Uterus (tissue), 4 donors: Measurements from ENCODE around the gene RIMS4. TPM values are rescaled to one million over a fixed set of nuclear protein-coding genes. Genes with fewer than 3 reads are reported as not detected.
"Not testable (repeated sequence)": the region's sequence is repeated elsewhere in the genome, so short reads cannot be mapped to it uniquely, and the experiment has no call there.

ENCODE experiments used
- DNase-seq, 2 donors: peaks; one replicate each; pipeline ENCODE4 v3.0.0-alpha.2; 2019 to 2020
- H3K27ac ChIP-seq, 2 donors: fragments of 200-600 bp; sonication (generic); 1 replicate in 1 of 2; 2 replicates in 1 of 2; pipeline ENCODE4 v1.5.1; 2016 to 2018
- H3K27me3 ChIP-seq, 2 donors: fragments of 200-600 bp; sonication (generic); one replicate each; pipeline ENCODE4 v1.5.1; 2018 to 2019; ENCODE audit warnings: control low read depth in 1 of 2
- H3K36me3 ChIP-seq, 2 donors: fragments of 200-600 bp; sonication (generic); one replicate each; pipeline ENCODE4 v1.5.1; 2019; ENCODE audit warnings: control low read depth in 1 of 2
- H3K4me1 ChIP-seq, 2 donors: fragments of 200-600 bp; sonication (generic); one replicate each; pipeline ENCODE4 v1.5.1; 2018 to 2019; ENCODE audit warnings: control low read depth in 1 of 2
- H3K4me3 ChIP-seq, 2 donors: fragments of 200-600 bp; sonication (generic); 1 replicate in 1 of 2; 2 replicates in 1 of 2; pipeline ENCODE4 v1.5.1; 2018 to 2019; ENCODE audit warnings: mild to moderate bottlenecking in 1 of 2
- H3K9me3 ChIP-seq, 2 donors: fragments of 200-600 bp; sonication (generic); one replicate each; pipeline ENCODE4 v1.5.1; 2019; ENCODE audit warnings: control low read depth in 1 of 2
- CTCF ChIP-seq, 4 experiments: fragments of 200-600 bp in 2 of 4; fragments of 450-650 bp in 2 of 4; sonication (generic) in 2 of 4; IDR thresholded peaks; one replicate each; pipeline ENCODE4 v1.5.1; 2016 to 2019; ENCODE audit warnings: antibody characterized with exemption in 4 of 4, mild to moderate bottlenecking in 2 of 4, moderate library complexity in 1 of 4
- POLR2A ChIP-seq, 2 donors: fragments of 450-650 bp; IDR thresholded peaks; one replicate each; pipeline ENCODE4 v1.6.1; 2016; ENCODE audit warnings: antibody characterized with exemption in 2 of 2, mild to moderate bottlenecking in 1 of 2, moderate library complexity in 1 of 2
- intact Hi-C: fragments of 100-400 bp; cut with DNase I; formaldehyde crosslinking; loops from one replicate; pipeline ENCODE4 v1.15.1; 2023; ENCODE audit warnings: low total_unique reads
- total RNA-seq, 4 donors: library from RNA; depleted of rRNA in 3 of 4; stranded (reverse); fragments of >200 nt in 3 of 4; gene quantifications; one replicate each; pipeline versions ENCODE4 v1.1.0 to v1.2.4, GENCODE V29; 2014 to 2023
- donor health status: DM: yes; HTN: yes; CAD: no.

Gene RIMS4
- total RNA-seq, 4 donors from 2014 or later: 0.26 to 5.3 (median 0.61) TPM

GRCh38 chr20:44828640-44829039 is 18.3 kb upstream of the RIMS4 start:
- TF ChIP-seq CTCF (IDR thresholded peaks at IDR 0.05): no peak
- no peak for TF ChIP-seq POLR2A (IDR thresholded peaks at IDR 0.05)
- Histone ChIP-seq H3K9me3 (peaks cover 0 to 6% of the 10 kb centered on the region in 2 donors), H3K27me3 (no peaks in the 10 kb centered on the region), H3K27ac (no peak overlapping the region), H3K4me1 (no peaks in the 10 kb centered on the region), H3K4me3 (no peak overlapping the region), H3K36me3 (no peaks in the 10 kb centered on the region)
- DNase-seq: no peak
- intact Hi-C loops: no loop called here

- Histone ChIP-seq H3K4me3 (no peak overlapping the region), H3K36me3 (no peaks in the 10 kb centered on the region), H3K27me3 (no peaks in the 10 kb centered on the region), H3K27ac (no peak overlapping the region), H3K9me3 (peaks cover 0 to 6% of the 10 kb centered on the region in 2 donors), H3K4me1 (no peaks in the 10 kb centered on the region)
- no peak for DNase-seq
- no peak for TF ChIP-seq CTCF (IDR thresholded peaks at IDR 0.05)
- TF ChIP-seq POLR2A (IDR thresholded peaks at IDR 0.05): no peak
- intact Hi-C loops: no loop called here
These were observed 17.1 kb upstream of the RIMS4 start for GRCh38 chr20:44827401-44827800.

DNA sequence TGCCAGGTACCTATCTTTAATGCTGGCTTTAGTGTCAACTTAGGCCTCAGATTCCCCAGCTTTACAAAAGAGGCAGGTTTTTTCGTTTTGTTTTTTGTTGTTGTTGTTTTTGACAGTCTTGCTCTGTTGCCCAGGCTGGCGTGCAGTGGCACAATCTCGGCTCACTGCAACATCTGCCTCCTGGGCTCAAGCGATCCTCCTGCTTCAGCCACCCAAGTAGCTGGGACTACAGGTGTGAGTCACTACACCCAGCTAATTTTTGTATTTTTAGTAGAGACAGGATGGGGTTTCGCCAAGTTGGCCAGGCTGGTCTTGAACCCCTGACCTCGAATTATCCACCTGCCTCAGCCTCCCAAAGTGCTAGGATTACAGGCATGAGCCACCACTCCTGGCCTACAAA is 11.2 kb upstream of the RIMS4 start:
- DNase-seq, H3K27me3 ChIP-seq, H3K9me3 ChIP-seq, H3K36me3 ChIP-seq, intact Hi-C loops, H3K27ac ChIP-seq, H3K4me3 ChIP-seq, H3K4me1 ChIP-seq: not testable (repeated sequence)

- DNase-seq: no peak
- no peaks in the 10 kb centered on the region for H3K36me3 ChIP-seq
- intact Hi-C loops: no loop called here
- no peak overlapping the region for H3K27ac ChIP-seq
- TF ChIP-seq POLR2A (IDR thresholded peaks at IDR 0.05) (no peak), CTCF (IDR thresholded peaks at IDR 0.05) (no peak)
- H3K4me1 ChIP-seq: no peaks in the 10 kb centered on the region
- no peaks in the 10 kb centered on the region for H3K9me3 ChIP-seq
- no peak overlapping the region for H3K4me3 ChIP-seq
- no peaks in the 10 kb centered on the region for H3K27me3 ChIP-seq
These were observed 9.6 kb upstream of the RIMS4 start for GRCh38 chr20:44819936-44820335.

GRCh38 chr20:44817143-44817910 is 7.0 kb upstream of the RIMS4 start:
- no peaks in the 10 kb centered on the region for H3K9me3 ChIP-seq
- intact Hi-C loops: no loop called here
- no peak overlapping the region for H3K4me3 ChIP-seq
- no peaks in the 10 kb centered on the region for H3K36me3 ChIP-seq
- no peak overlapping the region for H3K27ac ChIP-seq
- no peaks in the 10 kb centered on the region for H3K27me3 ChIP-seq
- TF ChIP-seq CTCF (IDR thresholded peaks at IDR 0.05): no peak
- no peak for TF ChIP-seq POLR2A (IDR thresholded peaks at IDR 0.05)
- H3K4me1 ChIP-seq: no peaks in the 10 kb centered on the region
- DNase-seq: no peak
